Stimulated activated CD8-positive, alpha-beta memory T cell treated with anti-CD3 and anti-CD28 coated beads, Interleukin-12 subunit alpha, Interleukin-12 subunit beta, amount 100 ng/mL, for 4 hours (primary cell): ENCODE measurements around the gene WNT11.
"Not testable (repeated sequence)": the region's sequence is repeated elsewhere in the genome, so short reads cannot be mapped to it uniquely, and the experiment has no call there.

ENCODE experiments used
- DNase-seq: peaks from one replicate; pipeline ENCODE4 v3.0.0-alpha.2; 2020; ENCODE audit warnings: low read depth

Gene WNT11

DNA sequence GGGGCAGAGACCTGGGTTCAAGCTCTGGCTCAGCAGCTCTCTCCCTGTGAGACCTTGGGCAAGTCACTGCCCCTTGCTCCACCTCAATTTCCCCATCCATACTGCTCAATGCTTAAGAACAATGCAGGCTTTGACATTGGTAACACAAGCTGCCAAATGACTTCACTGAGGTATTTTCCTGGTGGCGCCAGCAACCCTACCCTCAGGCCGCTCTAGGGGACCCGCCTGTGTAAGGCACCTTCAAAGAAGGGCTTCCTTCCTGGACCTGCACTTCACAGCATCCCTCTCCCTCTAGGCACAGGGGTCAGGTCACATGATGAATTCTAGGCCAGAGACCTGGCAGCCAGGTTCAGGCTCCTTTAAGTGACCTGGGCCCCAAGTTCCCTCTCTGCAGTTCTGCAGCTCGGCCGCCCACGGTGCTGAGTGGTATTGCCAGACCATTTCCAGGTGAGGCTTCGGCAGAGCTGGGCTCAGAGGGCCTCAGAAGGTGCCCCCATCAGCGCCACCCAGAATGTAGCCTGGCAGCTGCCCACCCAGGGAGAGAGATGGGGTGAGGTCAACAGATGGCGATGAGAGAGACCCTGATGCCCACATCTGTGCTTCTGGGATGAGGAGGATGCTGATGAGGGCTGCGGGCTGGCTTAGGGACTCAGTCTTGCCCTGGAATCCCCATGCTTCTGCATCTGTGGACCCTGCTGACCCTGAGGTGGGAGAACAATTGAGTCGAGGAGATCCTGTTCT is 4.5 kb downstream of the WNT11 start:
- DNase-seq = no peak

DNA sequence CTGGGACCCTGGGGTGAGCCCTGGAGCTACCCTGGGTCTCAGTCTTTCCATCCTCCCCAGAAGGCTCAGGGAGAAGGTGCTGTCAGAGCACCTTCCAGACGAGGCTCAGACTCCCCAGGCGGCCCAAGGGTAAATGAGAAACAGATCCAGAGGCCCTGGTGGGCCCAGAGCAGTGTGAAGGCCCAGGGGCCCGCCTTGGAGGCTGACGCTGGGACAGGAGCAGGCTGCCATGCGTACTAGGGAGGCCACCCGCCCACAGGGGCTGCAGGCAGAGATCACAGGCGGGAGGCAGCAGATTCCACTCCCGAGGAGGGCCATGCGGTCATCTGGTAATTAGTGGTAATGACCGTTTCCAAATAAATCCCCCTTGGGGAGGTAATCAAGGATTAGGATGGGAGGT is 5.2 kb downstream of the WNT11 start:
- DNase-seq = no peak

DNA sequence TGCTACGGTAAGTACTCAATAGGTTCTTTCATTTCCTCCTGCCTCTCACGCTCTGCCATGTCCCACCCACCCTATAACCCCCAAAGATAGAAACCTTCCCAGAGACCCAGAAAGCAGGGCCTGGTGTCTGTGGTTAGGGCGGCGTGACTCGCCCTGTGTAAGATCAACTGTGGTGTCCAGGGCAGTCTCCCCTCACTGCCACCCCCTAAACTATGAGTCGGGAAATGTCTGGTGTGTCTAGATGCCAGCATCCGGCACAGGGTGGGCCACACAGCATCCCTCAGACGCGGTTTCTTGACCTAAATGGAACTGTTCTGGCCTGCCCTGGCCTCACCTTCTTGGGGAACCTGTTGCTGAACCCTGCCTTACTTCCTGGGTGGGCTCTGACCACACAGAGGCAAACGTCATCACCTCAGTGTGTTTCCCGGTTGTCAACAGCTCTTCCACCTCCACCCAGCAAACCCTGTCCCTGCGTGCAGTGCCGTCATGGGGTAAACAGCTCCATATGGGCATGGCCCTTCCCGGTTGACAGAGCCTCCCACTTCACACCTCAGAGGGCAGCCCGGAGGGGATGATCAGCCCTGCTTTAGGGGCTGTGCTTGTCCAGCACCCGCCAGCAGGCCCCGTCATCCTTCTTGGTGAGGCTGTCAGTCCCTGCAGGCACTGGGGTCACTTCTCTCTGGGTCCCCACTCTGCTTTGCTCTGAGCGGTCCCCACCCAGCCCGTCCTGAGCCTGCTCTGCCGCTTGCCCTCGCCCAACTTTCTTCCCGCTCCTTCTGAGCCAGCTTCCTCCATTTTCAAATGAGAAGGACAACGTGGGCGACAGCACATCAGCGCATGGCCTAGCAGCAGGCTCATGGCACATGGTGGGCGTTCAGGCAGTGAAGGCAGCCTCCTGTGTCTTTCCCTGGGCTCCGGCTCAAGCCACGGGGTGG is 6.0 kb downstream of the WNT11 start:
- DNase-seq = no peak

DNA sequence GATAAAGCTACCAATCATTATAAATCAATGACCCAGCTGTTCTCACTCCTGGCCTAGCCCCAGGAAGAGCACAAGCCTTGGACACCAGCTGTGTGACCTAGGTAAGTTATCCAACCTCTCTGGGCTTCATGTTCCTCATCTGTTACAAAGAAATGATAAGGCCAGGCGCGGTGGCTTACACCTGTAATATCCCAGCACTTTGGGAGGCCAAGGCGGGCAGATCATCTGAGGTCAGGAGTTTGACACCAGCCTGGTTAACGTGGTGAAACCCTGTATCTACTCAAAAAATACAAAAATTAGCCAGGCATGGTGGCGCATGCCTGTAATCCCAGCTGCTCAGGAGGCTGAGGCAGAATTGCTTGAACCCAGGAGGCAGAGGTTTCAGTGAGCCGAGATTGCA is 7.6 kb downstream of the WNT11 start:
- DNase-seq = not testable (repeated sequence)

DNA sequence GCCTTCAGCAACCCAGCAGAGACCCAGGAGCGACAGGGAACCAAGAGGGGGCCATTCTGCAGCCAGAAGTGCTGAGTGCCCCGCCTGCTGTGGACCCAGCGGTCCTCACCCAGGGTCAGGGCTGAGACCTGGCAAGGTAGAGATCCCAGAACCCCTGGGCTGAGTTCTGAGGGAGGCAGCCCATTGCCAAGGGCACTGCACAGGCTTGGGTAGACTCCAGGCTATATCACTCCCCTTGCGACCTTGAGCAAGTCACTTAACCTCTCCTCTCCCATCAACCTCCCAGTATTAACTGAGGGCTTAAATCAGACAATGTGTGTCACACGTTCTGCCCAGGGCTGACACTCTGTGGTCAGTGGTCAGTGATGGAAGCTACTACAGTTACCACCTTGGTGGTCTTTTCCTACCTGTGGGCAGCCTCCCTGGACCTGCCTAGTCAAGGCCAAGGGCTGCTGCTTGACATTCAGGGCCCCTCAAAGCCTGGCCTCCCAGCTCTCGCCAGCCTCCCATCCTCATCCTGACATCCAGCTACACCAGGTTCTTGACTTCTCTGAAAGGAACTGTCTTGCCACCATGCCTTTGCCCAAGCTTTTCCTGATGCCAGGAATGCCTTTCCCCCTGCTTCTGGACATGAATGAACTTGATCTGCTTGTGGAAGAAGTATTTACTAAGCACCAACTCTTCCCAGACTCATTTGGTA is 8.2 kb downstream of the WNT11 start:
- no peak for DNase-seq

DNA sequence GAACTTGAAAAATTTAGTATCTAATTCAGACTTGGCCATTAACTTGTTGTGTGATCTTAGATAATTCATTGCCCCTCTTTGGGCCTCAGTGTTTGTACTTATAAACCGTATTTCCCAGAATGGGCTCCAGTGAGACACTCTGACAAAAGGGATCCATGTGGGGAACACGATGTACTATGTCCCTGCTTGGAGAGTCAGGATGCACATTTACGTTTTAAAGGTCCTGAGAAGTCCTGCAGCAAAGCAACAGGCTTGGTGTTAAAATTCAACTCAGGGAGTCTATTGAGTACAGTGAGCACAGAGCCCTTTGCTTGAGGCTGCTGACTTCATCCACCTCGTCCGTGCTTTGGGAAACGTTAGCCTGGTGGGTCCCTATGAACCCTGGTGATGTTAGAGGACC is 9.0 kb downstream of the WNT11 start:
- DNase-seq = no peak

DNA sequence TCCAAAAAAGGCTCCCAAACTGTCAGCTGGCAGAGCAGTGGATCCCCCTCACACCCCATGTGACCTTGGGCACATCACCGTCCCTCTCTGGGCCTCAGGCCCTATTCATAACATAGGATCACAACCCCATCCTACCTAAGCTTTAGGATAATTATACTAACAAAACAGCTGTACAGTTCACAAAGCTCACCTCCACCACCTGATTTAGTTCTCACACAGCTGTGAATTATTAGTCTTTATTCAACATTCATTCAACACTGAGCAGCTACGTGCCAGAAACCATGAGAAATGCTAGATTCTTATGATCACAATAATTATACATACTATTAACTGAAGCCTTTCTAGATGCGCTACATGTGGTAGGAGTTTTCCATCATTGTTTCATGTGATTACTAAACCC is 9.5 kb downstream of the WNT11 start:
- DNase-seq = no peak

DNA sequence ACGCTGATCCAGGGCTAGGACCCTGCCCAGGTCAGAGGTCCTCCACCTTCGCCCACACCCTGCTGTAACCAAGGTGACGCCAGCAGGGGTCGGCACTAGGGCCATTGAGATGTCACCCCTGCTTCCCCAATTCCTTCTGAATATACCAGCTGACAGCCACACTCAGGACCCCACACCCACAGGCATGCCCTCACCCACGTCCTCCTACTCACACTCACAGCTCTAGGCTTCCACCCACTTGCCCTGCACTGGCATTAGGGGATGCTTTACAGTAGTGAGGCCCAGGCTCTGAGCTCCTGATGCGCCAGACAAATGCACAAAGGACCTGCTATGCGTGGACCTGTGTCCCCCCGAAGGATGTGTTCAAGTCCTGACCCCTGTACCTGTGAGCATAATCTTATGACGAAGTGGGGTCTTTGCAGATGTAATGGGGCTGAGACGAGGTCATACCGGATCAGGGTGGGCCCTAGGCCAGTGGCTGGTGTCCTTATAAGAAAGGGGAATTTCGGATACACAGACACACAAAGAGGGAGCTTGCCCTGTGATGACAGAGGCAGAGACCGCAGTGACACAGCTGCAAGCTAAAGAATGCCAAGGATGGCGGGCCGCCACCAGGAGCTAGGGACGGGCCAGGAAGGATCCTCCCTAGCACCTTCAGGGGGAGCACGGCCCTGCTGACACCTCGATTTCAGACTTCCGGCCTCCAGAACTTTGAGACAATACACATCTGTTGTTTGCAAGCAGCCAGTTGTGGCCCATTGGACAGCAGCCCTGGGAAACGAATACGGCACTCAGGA is 11.2 kb downstream of the WNT11 start:
- no peak for DNase-seq

DNA sequence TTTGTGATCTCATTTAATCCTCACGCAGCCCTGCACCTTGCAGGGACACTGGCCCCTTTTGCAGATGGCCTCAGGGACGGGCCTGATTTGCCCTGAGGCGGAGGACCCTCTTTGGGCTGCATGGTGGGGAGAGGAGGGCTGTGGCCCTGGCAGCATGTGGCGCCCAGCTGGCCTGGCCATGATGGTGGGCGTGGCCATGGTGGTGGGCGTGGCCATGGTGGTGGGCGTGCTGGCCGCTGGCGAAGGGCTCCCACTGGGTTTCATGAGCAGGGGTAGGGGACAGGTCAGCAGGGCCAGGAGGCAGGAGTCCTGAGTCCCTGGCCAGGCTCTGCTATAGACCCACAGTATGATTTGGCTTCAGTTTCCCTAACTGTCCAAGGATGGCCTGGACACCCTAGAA is 13.1 kb downstream of the WNT11 start:
- no peak for DNase-seq

DNA sequence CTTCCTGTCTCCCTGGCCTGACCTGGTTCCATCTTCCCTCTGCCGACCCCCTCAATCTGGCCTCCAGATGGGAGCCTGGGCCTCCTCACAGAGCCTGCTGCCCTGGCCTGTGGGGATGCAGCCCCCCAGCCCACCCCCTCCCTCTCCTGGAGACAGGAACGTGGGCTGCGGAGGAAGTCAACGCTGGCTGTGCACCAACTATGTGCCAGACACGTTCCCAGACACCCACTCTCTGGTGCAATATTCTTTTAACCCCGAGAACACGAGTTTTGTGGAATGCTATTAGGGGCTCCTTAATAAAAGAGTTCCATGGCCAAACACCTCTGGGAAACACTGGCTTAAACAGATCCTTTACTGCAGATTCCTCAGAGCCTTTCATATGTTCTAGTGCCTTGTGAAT is 15.9 kb downstream of the WNT11 start:
- no peak for DNase-seq

DNA sequence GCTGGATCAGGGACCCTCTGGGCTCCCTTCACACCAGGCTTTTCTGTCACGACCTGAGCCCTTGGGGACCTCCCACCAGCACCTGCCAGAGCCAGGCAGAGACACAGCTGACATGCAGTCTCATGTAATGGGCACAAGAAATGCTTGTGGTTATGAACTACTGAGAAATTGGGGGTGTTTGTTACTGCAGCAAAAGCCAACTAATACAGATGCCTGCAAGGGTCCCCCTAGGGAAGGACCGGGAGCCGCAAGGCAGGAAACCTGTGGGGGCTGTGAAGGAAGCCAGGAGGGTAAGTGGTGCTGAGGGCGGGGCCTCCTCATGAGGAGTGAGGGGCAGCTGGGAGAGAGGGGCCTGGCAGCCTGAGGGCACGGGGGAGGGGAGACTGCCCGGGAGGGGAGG is 16.6 kb downstream of the WNT11 start:
- DNase-seq = no peak

DNA sequence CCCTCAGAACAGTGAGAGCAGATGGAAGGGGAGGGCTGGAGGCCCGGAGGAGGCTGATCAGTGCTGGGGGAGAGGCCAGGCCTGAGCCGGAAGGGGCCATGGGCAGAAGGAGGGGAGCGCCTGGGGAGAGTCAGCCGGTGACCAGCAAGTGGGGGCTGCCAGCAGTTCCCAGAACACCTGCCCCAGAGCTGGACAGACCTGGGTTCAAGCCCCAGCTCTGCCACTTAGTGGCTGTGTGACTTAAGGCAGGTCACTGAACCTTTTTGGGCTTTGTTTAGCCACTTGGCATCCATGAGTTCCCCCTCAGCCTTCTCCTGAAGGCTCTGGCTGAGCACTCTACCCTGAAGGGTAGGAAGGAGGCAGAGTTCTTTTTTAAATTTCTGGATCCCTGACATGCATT is 17.4 kb downstream of the WNT11 start:
- no peak for DNase-seq

DNA sequence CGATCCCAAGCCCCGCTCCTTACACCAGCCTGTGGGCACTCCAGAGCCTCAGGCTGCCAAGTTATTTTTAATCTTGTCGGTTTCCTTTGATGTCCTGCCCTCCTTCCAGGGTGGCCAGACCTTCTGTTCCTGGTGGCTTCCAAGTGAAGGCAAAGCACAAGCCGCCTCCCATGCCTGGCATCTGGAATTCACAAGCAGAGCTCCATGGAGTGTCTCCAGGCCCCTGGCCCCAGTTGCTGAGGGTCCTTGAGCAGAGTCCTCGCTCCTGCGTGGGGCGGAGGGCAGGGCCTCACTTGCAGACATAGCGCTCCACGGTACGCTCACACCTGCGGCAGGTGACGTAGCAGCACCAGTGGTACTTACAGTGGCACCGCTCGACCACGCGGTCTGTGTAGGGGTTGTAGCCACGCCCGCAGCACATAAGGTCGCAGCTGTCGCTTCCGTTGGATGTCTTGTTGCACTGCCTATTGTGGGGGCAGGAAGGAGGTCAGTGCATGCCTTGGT is 19.5 kb downstream of the WNT11 start:
- no peak for DNase-seq

DNA sequence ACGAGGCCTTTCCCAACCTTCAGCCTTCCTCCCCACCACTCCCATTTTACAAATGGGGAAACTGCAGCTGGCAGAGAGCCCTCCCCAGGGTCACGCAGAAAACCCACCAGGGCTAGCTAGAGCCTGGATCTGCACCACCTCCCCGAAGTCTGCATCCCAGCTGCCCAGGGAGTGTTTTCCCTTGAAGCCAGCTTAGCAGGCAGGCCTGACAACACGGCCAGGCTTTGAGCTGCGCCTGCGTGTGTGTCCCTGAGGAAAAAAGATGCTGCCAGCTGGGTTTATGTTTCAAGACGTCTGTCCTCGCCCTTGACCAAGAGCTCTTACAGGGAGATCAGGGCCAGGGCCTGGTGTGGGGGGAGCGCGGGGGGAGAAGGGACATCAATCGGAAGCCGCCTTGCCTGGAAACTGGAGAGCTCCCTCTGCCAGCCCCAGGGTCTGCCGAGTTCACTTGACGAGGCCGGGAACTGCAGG is 20.3 kb downstream of the WNT11 start:
- no peak for DNase-seq

DNA sequence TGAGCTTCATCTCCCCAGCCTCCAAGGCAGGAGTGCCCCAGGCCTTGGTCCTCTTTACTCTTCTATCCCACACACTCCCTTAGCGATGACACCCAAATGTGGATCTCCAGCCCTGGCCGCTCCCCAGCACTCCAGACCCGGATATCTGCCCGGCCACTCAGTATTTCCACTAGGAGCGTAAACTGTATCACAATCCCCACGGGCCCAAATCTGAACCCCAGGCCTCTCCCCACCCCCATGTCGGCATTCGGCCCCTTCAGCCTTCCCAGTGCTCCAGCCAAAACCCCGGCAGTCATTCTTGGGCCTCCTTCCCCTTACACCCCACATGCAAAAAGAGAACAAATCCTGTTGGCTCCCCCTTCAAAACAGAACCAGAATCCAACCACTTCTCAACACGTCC is 20.8 kb downstream of the WNT11 start:
- no peak for DNase-seq

DNA sequence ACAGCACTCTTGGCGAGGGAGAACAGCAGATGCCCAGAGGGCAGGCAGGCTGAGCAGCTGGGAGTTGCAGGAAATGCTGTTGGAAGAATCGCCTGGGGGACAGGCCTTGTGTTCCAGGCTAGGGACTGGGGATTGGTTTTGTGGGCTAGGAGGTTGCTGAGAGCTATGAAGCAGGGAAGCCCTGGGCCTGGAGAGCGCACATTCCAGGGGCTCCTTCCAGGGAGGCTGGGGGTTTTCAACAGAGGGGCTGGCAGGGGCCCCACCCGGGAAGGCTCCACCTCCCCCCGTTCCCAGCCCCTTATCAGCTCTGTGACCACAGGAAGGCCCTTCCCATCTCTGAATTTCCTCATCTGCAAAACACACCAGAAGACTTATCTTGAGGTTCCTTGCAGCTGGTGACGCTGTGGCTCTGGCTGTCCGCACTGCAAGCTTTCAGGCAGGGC is 21.7 kb downstream of the WNT11 start:
- DNase-seq = no peak

DNA sequence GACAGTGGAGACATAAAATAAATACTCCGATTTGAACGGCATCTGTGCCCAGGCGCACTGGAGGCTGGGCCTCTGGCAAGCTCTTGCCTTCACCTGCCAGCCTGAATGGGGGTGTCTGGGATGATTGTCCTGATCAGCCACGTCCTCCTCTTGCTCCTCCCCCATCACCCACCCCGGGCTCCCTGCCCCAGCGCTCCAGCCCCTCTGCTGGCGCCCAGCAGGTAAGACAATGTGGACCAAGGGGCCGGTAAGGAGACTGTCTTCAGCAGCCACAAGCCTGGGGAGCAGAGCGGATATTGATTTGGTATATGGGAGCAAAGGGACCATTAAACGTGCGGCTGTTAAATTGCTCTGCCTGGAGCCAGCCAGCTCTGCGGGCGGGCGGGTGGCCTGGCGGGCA is 24.9 kb downstream of the WNT11 start:
- DNase-seq = no peak

DNA sequence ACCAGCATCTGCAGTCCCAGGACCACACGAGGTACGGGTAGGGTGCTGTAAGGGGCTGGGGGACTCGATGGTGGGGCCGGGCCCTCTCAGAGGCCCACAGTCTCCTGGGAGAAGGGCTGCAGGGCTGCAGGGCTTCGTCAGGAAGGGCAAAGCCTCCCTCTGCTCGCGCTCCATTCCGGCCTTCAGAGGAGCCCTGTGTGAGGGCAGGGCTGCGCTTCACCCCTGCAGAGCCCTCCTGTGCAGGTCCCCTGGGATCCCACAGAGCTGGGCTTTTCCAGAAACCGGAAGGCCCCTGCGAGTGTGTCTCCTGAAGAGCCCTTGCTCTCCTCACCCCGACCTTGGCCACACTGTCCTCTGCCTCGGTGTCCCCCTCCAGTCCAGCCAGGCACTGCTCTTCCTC is 27.2 kb downstream of the WNT11 start:
- DNase-seq = no peak

DNA sequence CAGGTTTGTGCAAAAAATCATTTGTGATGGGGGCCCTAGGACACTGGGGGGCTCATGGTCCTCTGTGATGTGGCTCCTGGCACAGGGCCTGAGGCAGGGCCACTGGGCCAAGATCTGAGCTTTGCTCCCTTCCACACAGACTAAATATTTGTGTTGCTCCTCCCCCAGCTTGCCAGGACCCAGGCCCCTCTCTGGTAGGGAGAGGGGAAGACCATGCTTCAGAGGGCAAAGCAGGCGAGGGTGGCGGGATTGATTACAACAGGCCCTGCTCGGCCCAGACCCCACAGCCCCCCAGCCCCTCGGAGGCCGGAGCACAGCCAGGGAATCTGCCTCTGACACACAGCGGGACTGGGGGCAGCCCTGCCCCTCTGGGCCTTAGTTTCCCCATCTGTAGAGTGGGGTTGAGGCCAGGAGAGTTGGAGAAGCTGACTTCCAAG is 29.0 kb downstream of the WNT11 start:
- no peak for DNase-seq

DNA sequence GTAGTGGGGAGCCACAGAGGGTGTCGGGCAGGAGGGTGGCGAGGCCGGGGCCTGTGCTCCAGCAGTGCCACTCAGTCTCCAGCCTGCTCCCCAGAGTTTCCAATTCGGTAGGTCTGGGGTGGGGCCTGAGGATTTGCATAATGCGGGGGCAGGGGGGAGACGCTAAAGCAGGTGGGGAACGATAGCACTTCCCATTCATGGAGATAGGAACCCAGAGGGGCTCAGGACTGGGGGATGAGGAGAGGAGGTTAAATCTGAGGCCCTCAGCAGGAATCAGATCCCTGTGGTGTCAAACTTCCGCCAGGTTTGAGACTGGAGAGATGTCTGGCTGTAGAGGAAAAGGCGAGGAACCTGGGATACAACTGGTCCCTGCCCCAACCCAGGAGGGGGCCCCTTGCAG is 29.8 kb downstream of the WNT11 start:
- DNase-seq = no peak

DNA sequence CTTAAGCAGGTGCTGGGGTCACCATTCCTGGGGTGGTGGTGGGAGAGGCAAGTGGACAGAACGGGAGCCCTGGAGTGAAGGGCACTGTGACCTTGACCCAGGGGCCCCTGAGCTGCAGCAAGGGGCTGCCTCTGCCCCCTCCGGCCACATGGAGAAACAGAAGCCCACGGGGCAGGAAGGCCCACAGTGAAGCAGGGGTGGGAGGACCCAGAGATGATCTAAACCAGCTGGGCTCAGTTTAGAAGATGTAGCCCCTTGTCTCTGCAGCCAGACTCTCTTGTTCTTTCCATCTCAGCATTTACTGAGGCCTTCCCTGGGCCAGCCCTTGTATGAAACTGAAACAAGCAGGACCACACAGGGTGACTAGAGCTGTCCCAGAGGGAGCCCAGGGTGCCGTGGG is 30.5 kb downstream of the WNT11 start:
- DNase-seq = no peak

DNA sequence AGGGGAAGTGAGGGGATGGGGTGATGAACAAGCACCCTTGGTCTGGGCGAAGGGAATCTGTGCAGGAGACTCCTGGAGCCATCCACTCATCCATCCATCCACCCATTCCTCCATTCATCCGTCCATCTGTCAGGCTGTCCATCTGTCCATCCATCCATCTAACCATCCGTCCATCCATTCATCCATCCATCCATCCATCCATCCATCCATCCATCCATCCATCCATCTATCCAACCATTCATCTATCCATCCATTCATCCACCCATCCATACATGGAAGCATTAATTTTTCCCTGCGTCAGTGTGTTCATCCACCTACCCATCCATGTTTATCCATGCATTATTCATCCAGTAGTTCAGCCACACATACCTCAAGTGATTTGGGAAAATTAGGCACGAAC is 32.0 kb downstream of the WNT11 start:
- no peak for DNase-seq
